IPS-15b (cell line): ENCODE data around the gene FKBP5.

ENCODE experiments used
- H3K27me3 ChIP-seq: one replicate; pipeline ENCODE4 v1.6.1; 2013; ENCODE audit warnings: low read length; ENCODE audit not compliant: control insufficient read depth, insufficient read depth
- H3K36me3 ChIP-seq: one replicate; pipeline ENCODE4 v1.6.1; 2013; ENCODE audit warnings: low read length; ENCODE audit not compliant: control insufficient read depth, insufficient read depth
- H3K4me1 ChIP-seq: one replicate; pipeline ENCODE4 v1.6.1; 2013; ENCODE audit warnings: mild to moderate bottlenecking, low read length; ENCODE audit not compliant: control insufficient read depth, insufficient read depth
- H3K4me3 ChIP-seq: one replicate; pipeline ENCODE4 v1.5.1; 2013; ENCODE audit warnings: low read depth, low read length
- H3K9ac ChIP-seq: one replicate; pipeline ENCODE4 v1.6.1; 2013; ENCODE audit warnings: low read depth, mild to moderate bottlenecking, low read length
- H3K9me3 ChIP-seq: one replicate; pipeline ENCODE4 v1.6.1; 2013; ENCODE audit warnings: mild to moderate bottlenecking, low read length; ENCODE audit not compliant: control insufficient read depth, insufficient read depth

Gene FKBP5

DNA sequence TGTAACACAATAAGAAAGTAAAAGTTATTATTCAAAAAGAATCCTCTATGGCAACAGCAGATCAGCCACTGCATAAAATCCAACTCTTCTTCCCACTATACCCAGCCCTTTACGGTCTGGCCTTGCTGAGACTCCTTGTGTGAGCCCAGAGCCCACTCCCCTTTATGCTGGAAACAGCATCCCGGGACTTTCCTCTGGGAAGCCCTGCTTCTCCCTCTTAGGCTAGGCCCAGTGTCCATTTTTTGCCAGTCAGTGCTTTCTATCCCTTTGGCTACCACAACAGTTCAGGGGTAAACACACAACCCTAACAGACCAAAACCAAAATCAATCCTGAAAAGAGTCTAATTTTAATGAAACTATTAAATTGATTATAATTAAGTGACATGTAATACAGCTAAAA is 20.6 kb downstream of the FKBP5 start:
- Histone ChIP-seq H3K4me1 (peaks cover 17% of the 10 kb centered on the region), H3K9ac (no peak overlapping the region)

DNA sequence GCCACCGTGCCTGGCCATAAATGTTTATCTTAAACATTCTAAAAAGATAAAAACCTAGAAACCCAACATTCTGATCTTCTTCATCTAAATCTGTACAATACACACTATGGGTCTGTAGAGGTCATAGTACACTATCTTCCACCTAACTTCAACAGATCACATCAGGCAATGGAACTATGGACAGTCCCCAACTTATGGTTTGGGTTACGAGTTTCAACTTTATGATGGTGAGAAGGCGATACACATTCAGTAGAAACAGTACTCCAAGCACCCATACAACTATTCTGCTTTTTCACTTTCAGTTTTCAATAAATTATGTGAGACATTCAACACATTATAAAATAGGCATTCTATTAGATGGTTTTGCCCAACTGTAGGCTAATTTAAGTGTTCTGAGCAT is 23.1 kb downstream of the FKBP5 start:
- no peak overlapping the region for H3K4me3 ChIP-seq
- peaks cover 18% of the 10 kb centered on the region for H3K4me1 ChIP-seq
- H3K9ac ChIP-seq = no peak overlapping the region

More for the DNA sequence above, 20.6 kb downstream of the FKBP5 start:
- H3K9me3 ChIP-seq = no peaks in the 10 kb centered on the region
- H3K27me3 ChIP-seq = no peaks in the 10 kb centered on the region
- H3K36me3 ChIP-seq = no peaks in the 10 kb centered on the region
- H3K4me3 ChIP-seq = no peak overlapping the region

DNA sequence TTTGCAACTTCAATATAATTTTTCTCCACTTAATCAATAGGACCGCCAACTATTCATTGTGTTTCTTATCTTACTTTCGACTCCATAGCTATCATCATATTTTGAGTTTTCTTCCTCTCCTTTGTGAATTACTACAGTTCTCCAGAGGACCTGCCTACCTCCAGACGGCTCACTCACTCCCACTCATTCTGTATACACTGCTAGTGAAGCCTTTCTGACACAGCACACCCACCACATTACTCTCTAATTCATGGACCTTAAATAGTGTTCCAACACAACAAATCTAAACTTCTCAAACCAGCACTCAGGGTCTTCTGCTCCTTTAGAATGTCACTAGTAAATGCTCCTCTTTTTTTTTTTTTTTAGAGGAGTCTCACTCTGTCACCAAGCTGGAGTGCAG is 23.8 kb downstream of the FKBP5 start:
- Histone ChIP-seq H3K9me3 (no peaks in the 10 kb centered on the region), H3K4me1 (peaks cover 18% of the 10 kb centered on the region), H3K36me3 (no peaks in the 10 kb centered on the region), H3K27me3 (no peaks in the 10 kb centered on the region), H3K9ac (no peak overlapping the region), H3K4me3 (no peak overlapping the region)

More for the DNA sequence above, 23.1 kb downstream of the FKBP5 start:
- H3K36me3 ChIP-seq = no peaks in the 10 kb centered on the region
- H3K9me3 ChIP-seq = no peaks in the 10 kb centered on the region
- H3K27me3 ChIP-seq = no peaks in the 10 kb centered on the region

DNA sequence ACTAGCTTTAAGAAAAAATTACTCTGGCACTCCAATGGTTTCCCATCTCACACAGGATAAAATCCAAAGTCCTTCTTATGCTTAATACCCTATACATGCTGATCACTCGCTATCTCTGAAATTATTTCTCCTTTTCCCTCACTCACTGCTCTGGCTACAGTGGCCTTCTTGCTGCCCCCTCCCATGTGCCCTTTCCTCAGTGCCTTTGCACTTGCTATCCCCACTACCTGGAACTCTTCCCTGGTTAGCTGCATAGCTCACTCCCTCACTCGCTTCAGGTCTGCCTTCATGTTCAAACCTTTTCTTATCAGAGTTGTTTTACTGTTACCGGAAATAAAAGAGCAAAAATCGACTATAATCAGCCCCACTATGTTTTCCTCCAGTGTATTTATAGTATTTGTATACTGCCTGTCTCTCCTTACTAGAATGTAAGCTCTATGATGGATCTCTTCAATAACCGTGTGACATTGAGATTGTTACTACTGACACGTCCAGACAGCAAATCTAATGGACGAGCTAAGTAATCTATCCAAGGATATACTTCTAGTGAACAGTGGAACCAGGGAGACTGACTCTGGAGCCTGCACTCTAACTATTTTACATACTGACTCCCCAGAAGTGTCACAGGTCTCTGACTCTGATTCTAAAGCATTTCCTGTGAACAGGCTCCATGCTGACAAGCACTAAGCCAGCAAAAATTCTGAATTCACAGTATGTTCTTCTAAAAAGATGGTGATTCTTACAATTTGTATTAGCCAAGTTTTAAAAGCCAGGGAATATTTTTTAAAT is 25.1 kb downstream of the FKBP5 start:
- Histone ChIP-seq H3K4me3 (no peak overlapping the region), H3K9ac (no peak overlapping the region), H3K36me3 (no peaks in the 10 kb centered on the region), H3K4me1 (peaks cover 15% of the 10 kb centered on the region), H3K9me3 (no peaks in the 10 kb centered on the region), H3K27me3 (no peaks in the 10 kb centered on the region)

DNA sequence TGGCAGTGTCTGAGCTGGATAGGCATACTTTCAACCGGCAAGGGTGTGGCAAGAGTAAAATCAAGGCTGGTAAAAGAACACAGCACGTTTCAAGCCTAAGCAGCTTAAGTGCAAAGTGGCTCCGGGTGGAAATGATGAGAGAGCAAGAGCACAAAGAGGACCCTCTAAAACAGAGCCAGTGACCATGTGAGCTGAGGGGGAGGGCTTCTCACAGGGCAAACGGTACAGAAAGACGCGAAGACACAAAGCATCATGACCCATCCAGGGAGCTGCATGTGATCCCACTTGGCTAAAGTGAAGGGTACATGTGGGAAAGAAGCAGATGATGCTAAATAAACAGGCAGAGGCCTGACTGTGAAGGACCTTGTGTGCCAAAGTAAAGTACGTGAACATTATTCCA is 25.7 kb downstream of the FKBP5 start:
- no peaks in the 10 kb centered on the region for H3K36me3 ChIP-seq
- peak overlapping the region; percentile 16 for H3K9ac ChIP-seq
- H3K9me3 ChIP-seq = no peaks in the 10 kb centered on the region
- no peaks in the 10 kb centered on the region for H3K27me3 ChIP-seq
- H3K4me1 ChIP-seq = peaks cover 15% of the 10 kb centered on the region
- no peak overlapping the region for H3K4me3 ChIP-seq

DNA sequence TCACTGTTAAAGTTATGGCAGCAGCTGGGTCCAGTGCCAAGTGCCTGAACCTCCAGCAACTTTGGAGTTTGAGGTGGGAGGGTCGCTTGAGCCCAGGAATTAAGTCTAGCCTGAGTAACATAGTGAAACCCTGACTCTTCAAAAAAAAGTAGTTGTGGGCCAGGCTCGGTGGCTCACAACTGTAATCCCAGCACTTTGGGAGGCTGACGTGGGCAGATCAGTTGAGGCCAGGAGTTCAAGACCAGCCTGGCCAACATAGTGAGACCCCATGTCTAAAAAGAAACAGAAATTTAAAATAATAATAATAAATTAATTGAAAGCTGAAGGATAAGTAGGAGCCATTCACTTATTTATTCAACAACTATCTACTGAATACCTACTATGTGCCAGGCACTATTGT is 33.8 kb downstream of the FKBP5 start:
- H3K9ac ChIP-seq = no peak overlapping the region
- no peaks in the 10 kb centered on the region for H3K4me1 ChIP-seq
- H3K9me3 ChIP-seq = no peaks in the 10 kb centered on the region
- no peaks in the 10 kb centered on the region for H3K27me3 ChIP-seq
- no peak overlapping the region for H3K4me3 ChIP-seq
- no peaks in the 10 kb centered on the region for H3K36me3 ChIP-seq

DNA sequence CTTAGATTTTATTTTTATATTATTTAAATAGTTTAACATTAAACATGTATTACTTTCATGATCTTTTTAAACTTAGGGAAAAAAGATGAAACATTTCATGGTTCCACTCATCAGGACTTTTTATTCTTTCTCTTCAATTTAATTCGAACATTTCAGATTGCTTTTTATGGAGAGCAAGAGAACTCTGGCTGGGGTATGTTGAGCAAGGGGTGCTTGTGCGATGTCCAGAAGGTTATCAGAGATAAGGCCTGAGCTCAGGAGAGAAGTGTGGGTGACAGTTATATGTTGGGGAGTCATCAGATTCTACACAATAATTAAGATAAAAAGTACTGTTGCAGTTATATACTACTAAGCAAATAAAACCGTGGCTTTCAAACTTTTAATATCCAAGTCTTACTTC is 37.5 kb downstream of the FKBP5 start:
- Histone ChIP-seq H3K9ac (no peak overlapping the region), H3K4me3 (no peak overlapping the region), H3K27me3 (no peaks in the 10 kb centered on the region), H3K4me1 (peaks cover 2% of the 10 kb centered on the region), H3K36me3 (no peaks in the 10 kb centered on the region), H3K9me3 (no peaks in the 10 kb centered on the region)

DNA sequence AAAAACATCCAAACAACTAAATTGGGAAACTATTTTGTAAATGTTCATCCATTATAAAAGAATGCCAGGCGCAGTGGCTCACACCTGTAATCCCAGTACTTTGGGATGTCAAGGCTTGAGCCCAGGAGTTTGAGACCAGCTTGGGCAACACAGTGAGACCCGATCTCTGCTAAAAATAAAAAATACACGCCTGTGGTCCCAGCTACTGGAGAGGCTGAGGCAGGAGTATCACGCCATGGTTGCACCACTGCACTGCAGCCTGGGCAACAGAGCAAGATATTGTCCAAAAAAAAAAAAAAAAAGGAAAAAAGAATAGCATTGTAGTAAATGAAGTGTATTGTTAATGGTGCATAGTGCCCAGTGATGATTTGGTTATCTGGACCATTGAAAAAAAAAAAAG is 38.7 kb downstream of the FKBP5 start:
- H3K27me3 ChIP-seq = no peaks in the 10 kb centered on the region
- H3K4me1 ChIP-seq = peaks cover 2% of the 10 kb centered on the region
- no peaks in the 10 kb centered on the region for H3K36me3 ChIP-seq
- no peaks in the 10 kb centered on the region for H3K9me3 ChIP-seq
- H3K4me3 ChIP-seq = no peak overlapping the region
- no peak overlapping the region for H3K9ac ChIP-seq

DNA sequence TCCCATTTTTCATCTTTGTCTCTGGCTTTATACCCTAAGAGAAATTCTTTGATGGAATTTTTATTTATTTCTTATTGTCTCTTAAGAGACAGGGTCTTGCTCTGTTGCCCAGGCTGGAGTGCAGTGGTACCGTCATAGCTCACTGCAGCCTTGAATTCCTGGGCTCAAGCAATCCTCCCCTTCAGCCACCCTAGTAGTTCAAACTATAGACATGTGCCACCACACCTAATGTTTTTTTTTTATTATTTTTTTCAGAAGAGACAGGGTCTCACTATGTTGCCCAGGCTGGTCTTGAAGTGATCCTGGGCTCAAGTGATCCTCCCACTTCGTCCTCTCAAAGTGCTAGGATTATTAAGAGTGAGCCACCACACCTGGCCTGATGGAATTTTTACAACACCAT is 40.5 kb downstream of the FKBP5 start:
- Histone ChIP-seq H3K4me3 (no peak overlapping the region), H3K9me3 (no peaks in the 10 kb centered on the region), H3K9ac (no peak overlapping the region), H3K4me1 (peaks cover 14% of the 10 kb centered on the region), H3K36me3 (no peaks in the 10 kb centered on the region), H3K27me3 (no peaks in the 10 kb centered on the region)

DNA sequence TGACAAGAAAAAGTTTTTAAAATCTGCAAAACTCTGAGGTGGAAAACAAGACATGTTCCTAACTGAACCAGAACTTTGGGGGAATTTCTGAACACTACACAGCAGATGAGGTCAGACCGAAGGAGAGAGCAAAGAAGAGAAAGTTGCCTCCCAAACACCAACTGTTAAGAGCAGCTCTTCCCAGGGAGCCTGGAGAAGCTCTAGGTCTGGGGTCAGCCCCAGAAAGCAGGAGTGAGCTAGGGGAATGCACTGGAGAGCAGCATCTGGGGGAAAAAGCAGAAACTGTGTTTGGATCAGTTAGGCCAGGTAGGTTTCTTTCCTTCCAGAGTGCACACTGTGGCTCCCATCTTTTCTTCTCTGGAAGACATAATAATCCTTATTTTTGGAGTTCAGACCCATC is 41.3 kb downstream of the FKBP5 start:
- Histone ChIP-seq H3K27me3 (no peaks in the 10 kb centered on the region), H3K9ac (no peak overlapping the region), H3K9me3 (no peaks in the 10 kb centered on the region), H3K4me3 (no peak overlapping the region), H3K4me1 (peaks cover 15% of the 10 kb centered on the region), H3K36me3 (no peaks in the 10 kb centered on the region)

DNA sequence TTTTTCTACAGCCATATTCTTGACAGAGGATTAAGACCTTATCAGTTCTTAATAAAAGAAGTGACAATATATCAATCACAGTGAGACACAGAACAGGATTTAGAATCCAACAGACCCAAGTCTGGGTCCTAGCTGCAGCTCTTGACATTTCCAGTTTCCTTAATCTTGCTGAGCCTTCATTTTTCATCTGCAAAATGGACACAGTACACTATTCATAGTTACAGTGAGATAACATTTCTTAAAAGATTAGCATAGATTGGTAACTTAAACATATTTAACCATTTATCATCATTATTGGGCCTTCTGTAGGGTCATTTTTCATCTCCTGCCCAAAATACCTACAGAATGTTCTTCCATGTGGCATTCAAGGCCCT is 45.6 kb downstream of the FKBP5 start:
- no peaks in the 10 kb centered on the region for H3K9me3 ChIP-seq
- H3K4me3 ChIP-seq = no peak overlapping the region
- peaks cover 15% of the 10 kb centered on the region for H3K4me1 ChIP-seq
- H3K9ac ChIP-seq = no peak overlapping the region
- H3K27me3 ChIP-seq = no peaks in the 10 kb centered on the region
- H3K36me3 ChIP-seq = no peaks in the 10 kb centered on the region

DNA sequence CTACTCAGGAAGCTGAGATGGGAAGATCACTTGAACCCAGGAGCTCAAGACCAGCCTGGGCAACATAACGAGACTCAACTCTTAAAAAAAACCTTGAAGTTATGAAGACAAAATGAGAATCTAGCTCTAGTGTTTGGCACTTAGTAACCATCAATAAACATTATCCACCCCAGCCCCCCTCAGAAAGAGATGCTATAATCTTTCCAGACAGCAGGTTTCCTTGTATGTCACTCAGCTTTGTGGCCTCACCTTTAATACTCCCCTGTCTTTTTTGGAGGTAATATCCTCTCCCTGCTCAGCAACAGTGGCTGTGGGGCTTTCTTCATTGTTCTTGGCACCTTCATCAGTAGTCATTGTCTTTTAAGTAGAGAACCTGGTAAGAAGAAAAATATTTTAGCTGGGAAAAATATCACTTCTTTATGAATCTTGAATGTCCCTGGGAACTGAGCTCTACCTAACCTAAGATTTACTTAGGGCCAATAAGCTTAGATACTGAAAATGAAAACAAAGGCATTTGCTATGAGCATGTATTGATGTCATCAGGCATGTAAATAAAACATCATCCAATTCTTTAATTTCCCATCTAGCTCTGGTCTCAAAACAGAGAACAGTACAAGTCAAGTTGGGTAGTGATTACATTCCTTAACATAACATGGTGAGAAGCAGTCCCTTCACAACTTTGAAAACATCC is 46.1 kb downstream of the FKBP5 start:
- Histone ChIP-seq H3K4me3 (no peak overlapping the region), H3K9ac (no peak overlapping the region), H3K9me3 (no peaks in the 10 kb centered on the region), H3K27me3 (no peaks in the 10 kb centered on the region), H3K36me3 (no peaks in the 10 kb centered on the region), H3K4me1 (peaks cover 15% of the 10 kb centered on the region)
